HG03139 (cell line): ENCODE data around the gene MEPCE.

Source experiments
- ATAC-seq: cut with Tn5 transposase; IDR thresholded peaks from one replicate; pipeline ENCODE4 v1.9.1; 2021; ENCODE audit not compliant: unreplicated experiment

MEPCE gene

GRCh38 chr7:100482728-100483089 lies 53.1 kb downstream of the MEPCE start:
- no peak for ATAC-seq

- ATAC-seq: peak; percentile 34
These were observed 53.6 kb downstream of the MEPCE start for GRCh38 chr7:100483090-100483721.
